Astrocyte of the spinal cord (primary cell): ENCODE measurements around the gene SYT13.

Experiments
- DNase-seq: peaks from one replicate; pipeline ENCODE4 v3.0.0; 2011; ENCODE audit warnings: low read depth, low spot score
- H3K4me3 ChIP-seq: 2 replicates; pipeline ENCODE4 v1.5.1; 2011; ENCODE audit warnings: low read depth, mild to moderate bottlenecking, low read length, moderate library complexity
- CTCF ChIP-seq: IDR thresholded peaks from 2 replicates; pipeline ENCODE4 v1.5.1; 2012; ENCODE audit warnings: low read depth, mild to moderate bottlenecking, low read length, inconsistent platforms
- in situ Hi-C: cut with HindIII; loops from 2 replicates; pipeline ENCODE4 v1.10.0; 2017; ENCODE audit warnings: low sequenced_read_pairs

Gene SYT13

GRCh38 chr11:45332276-45332934, 46.3 kb upstream of the SYT13 start:
- in situ Hi-C loops, result loop anchor here (25.0 kb wide), 1 partner anchor 220 kb away; no protein-coding TSS in a partner anchor

GRCh38 chr11:45331839-45332238, 45.7 kb upstream of the SYT13 start:
- in situ Hi-C loops, result loop anchor here (25.0 kb wide), 1 partner anchor 220 kb away; no protein-coding TSS in a partner anchor
- no peak for DNase-seq

More at GRCh38 chr11:45332276-45332934, 46.3 kb upstream of the SYT13 start:
- DNase-seq, result peak; percentile 30
- peak; percentile 65 for TF ChIP-seq CTCF
- H3K4me3 ChIP-seq, result no peak overlapping the region

GRCh38 chr11:45328726-45329125, 42.6 kb upstream of the SYT13 start:
- in situ Hi-C loops, result loop anchor here (25.0 kb wide), 1 partner anchor 216 kb away; no protein-coding TSS in a partner anchor
- no peak for TF ChIP-seq CTCF
- no peak overlapping the region for H3K4me3 ChIP-seq
- DNase-seq, result no peak

More at GRCh38 chr11:45331839-45332238, 45.7 kb upstream of the SYT13 start:
- H3K4me3 ChIP-seq, result no peak overlapping the region
- no peak for TF ChIP-seq CTCF

- in situ Hi-C loops, result no loop called here
- TF ChIP-seq CTCF, result no peak
- DNase-seq, result no peak
- H3K4me3 ChIP-seq, result no peak overlapping the region
Observed at GRCh38 chr11:45324459-45324858, 38.3 kb upstream of the SYT13 start.

GRCh38 chr11:45323601-45324249, 37.6 kb upstream of the SYT13 start:
- DNase-seq, result no peak
- TF ChIP-seq CTCF, result no peak
- in situ Hi-C loops, result no loop called here

GRCh38 chr11:45322891-45323600, 36.9 kb upstream of the SYT13 start:
- in situ Hi-C loops, result no loop called here
- no peak for TF ChIP-seq CTCF
- no peak overlapping the region for H3K4me3 ChIP-seq
- no peak for DNase-seq

More at GRCh38 chr11:45323601-45324249, 37.6 kb upstream of the SYT13 start:
- H3K4me3 ChIP-seq, result no peak overlapping the region
